Breast epithelium (tissue), 4 donors: ENCODE data around the gene DVL1. TPM values are rescaled to one million over a fixed set of nuclear protein-coding genes. Genes with fewer than 3 reads are reported as not detected.
"Not testable (repeated sequence)": the region's sequence is repeated elsewhere in the genome, so short reads cannot be mapped to it uniquely, and the experiment has no call there.

Experiments
- DNase-seq, 2 donors: peaks; one replicate each; pipeline ENCODE4 v3.0.0-alpha.2; 2019; ENCODE audit warnings: low spot score in 2 of 2
- H3K27ac ChIP-seq, 2 donors: fragments of 200-600 bp; sonication (generic) in 1 of 2; one replicate each; pipeline ENCODE4 v1.5.1; 2016 to 2019; ENCODE audit warnings: mild to moderate bottlenecking in 1 of 2
- H3K27me3 ChIP-seq, 2 donors: fragments of 200-600 bp; sonication (generic) in 1 of 2; one replicate each; pipeline versions ENCODE4 v1.5.1 to v1.6.0; 2017 to 2019; ENCODE audit warnings: control low read depth in 1 of 2, mild to moderate bottlenecking in 1 of 2
- H3K36me3 ChIP-seq: fragments of 200-600 bp; one replicate; pipeline ENCODE4 v1.5.1; 2019
- H3K4me1 ChIP-seq, 2 donors: fragments of 200-600 bp; sonication (generic); one replicate each; pipeline ENCODE4 v1.5.1; 2016 to 2019; ENCODE audit warnings: control low read depth in 1 of 2
- H3K4me3 ChIP-seq, 3 donors: fragments of 200-600 bp; sonication (generic); 1 replicate in 2 of 3; 2 replicates in 1 of 3; pipeline ENCODE4 v1.5.1; 2016 to 2019; ENCODE audit warnings: mild to moderate bottlenecking in 3 of 3, moderate library complexity in 2 of 3
- H3K9me3 ChIP-seq, 2 donors: fragments of 200-600 bp; sonication (generic) in 1 of 2; one replicate each; pipeline ENCODE4 v1.5.1; 2016 to 2019; ENCODE audit warnings: control low read depth in 1 of 2
- CTCF ChIP-seq, 3 donors: fragments of 450-650 bp; IDR thresholded peaks; one replicate each; pipeline ENCODE4 v1.5.1; 2016 to 2017; ENCODE audit warnings: antibody characterized with exemption in 3 of 3, mild to moderate bottlenecking in 3 of 3, moderate library complexity in 3 of 3
- POLR2A ChIP-seq: fragments of 450-650 bp; IDR thresholded peaks from one replicate; pipeline ENCODE4 v1.6.1; 2016; ENCODE audit warnings: antibody characterized with exemption, mild to moderate bottlenecking, moderate library complexity
- POLR2AphosphoS5 ChIP-seq, 3 donors: sonication (generic); formaldehyde crosslinking; IDR thresholded peaks; one replicate each; pipeline ENCODE4 v1.6.1; 2017; ENCODE audit warnings: antibody characterized with exemption in 3 of 3
- intact Hi-C: fragments of 100-400 bp; cut with DNase I; formaldehyde crosslinking; loops from one replicate; pipeline ENCODE4 v1.15.1; 2023; ENCODE audit warnings: low total_unique reads
- total RNA-seq, 3 donors: library from RNA; depleted of rRNA; stranded (reverse); fragments of >200 nt; gene quantifications; one replicate each; pipeline ENCODE4 v1.1.0, GENCODE V29; 2016

The DVL1 gene
- total RNA-seq, 3 donors from 2014 or later = 55.2 to 70.1 (median 55.2) TPM

- Histone ChIP-seq H3K27ac (no peak overlapping the region), H3K4me3 (no peak overlapping the region), H3K36me3 (peaks cover 27% of the 10 kb centered on the region), H3K9me3 (no peaks in the 10 kb centered on the region), H3K4me1 (no peaks in the 10 kb centered on the region), H3K27me3 (no peaks in the 10 kb centered on the region)
- TF ChIP-seq POLR2AphosphoS5 (IDR thresholded peaks at IDR 0.05) = no peak
- intact Hi-C loops = no loop called here
- DNase-seq = no peak
Measured at GRCh38 chr1:1388078-1388472, 38.9 kb upstream of the DVL1 start.

GRCh38 chr1:1387098-1388077 is 38.2 kb upstream of the DVL1 start:
- TF ChIP-seq CTCF (IDR thresholded peaks at IDR 0.05) (no peak), POLR2AphosphoS5 (IDR thresholded peaks at IDR 0.05) (no peak), POLR2A (no peak)
- H3K36me3 ChIP-seq = peaks cover 23% of the 10 kb centered on the region
- no peak for DNase-seq
- no peaks in the 10 kb centered on the region for H3K9me3 ChIP-seq
- H3K4me3 ChIP-seq = no peak overlapping the region
- H3K27me3 ChIP-seq = no peaks in the 10 kb centered on the region
- no peaks in the 10 kb centered on the region for H3K4me1 ChIP-seq
- intact Hi-C loops = no loop called here
- no peak overlapping the region for H3K27ac ChIP-seq

- peaks cover 17% of the 10 kb centered on the region for H3K36me3 ChIP-seq
- no peaks in the 10 kb centered on the region for H3K9me3 ChIP-seq
- H3K27me3 ChIP-seq = no peaks in the 10 kb centered on the region
- no peak for DNase-seq
- no peak overlapping the region for H3K27ac ChIP-seq
- TF ChIP-seq POLR2A (no peak), POLR2AphosphoS5 (IDR thresholded peaks at IDR 0.05) (no peak), CTCF (IDR thresholded peaks at IDR 0.05) (no peak)
- no peak overlapping the region for H3K4me3 ChIP-seq
- no peaks in the 10 kb centered on the region for H3K4me1 ChIP-seq
- intact Hi-C loops = no loop called here
Measured at GRCh38 chr1:1385931-1386330, 36.7 kb upstream of the DVL1 start.

GRCh38 chr1:1385339-1385738 is 36.1 kb upstream of the DVL1 start:
- H3K27ac ChIP-seq, H3K9me3 ChIP-seq, intact Hi-C loops, H3K27me3 ChIP-seq, H3K4me1 ChIP-seq, DNase-seq, H3K4me3 ChIP-seq: not testable (repeated sequence)
- peaks cover 17% of the 10 kb centered on the region for H3K36me3 ChIP-seq

GRCh38 chr1:1381294-1381693 is 32.1 kb upstream of the DVL1 start:
- DNase-seq = no peak
- no peak for TF ChIP-seq POLR2AphosphoS5 (IDR thresholded peaks at IDR 0.05)
- no peak for TF ChIP-seq CTCF (IDR thresholded peaks at IDR 0.05)
- no peak for TF ChIP-seq POLR2A
- H3K36me3 ChIP-seq = peaks cover 1% of the 10 kb centered on the region
- no peaks in the 10 kb centered on the region for H3K27me3 ChIP-seq
- no peaks in the 10 kb centered on the region for H3K4me1 ChIP-seq
- no peaks in the 10 kb centered on the region for H3K9me3 ChIP-seq
- intact Hi-C loops = no loop called here
- no peak overlapping the region for H3K27ac ChIP-seq
- H3K4me3 ChIP-seq = no peak overlapping the region

- H3K27ac ChIP-seq = no peak overlapping the region
- intact Hi-C loops = no loop called here
- no peaks in the 10 kb centered on the region for H3K4me1 ChIP-seq
- H3K27me3 ChIP-seq = no peaks in the 10 kb centered on the region
- no peaks in the 10 kb centered on the region for H3K9me3 ChIP-seq
- TF ChIP-seq POLR2AphosphoS5 (IDR thresholded peaks at IDR 0.05) = no peak
- TF ChIP-seq POLR2A = no peak
- no peak for TF ChIP-seq CTCF (IDR thresholded peaks at IDR 0.05)
- no peak for DNase-seq
- no peaks in the 10 kb centered on the region for H3K36me3 ChIP-seq
- H3K4me3 ChIP-seq = no peak overlapping the region
Measured at GRCh38 chr1:1380860-1381259, 31.6 kb upstream of the DVL1 start.
